HepG2 (cell line): ENCODE data around the gene TASP1. TPM values are rescaled to one million over a fixed set of nuclear protein-coding genes. Genes with fewer than 3 reads are reported as not detected.

Source experiments
- CEBPZ ChIP-seq: IDR thresholded peaks from 2 replicates; pipeline ENCODE4 v1.6.1; 2012; ENCODE audit warnings: low read length, improper control_type of control experiment
- CERS6 ChIP-seq: sonication (generic); formaldehyde crosslinking; IDR thresholded peaks from 2 replicates; pipeline ENCODE4 v1.5.0; 2020; ENCODE audit warnings: missing genetic modification reagents
- CREB3 ChIP-seq: sonication (generic); formaldehyde crosslinking; IDR thresholded peaks from 2 replicates; pipeline ENCODE4 v1.5.0; 2020; ENCODE audit warnings: missing genetic modification reagents
- E2F2 ChIP-seq: sonication (generic); formaldehyde crosslinking; IDR thresholded peaks from 2 replicates; pipeline ENCODE4 v1.4.0; 2020; ENCODE audit warnings: missing genetic modification reagents, borderline replicate concordance
- ELF1 ChIP-seq: sonication (generic); formaldehyde crosslinking; IDR thresholded peaks from 2 replicates; pipeline ENCODE4 v1.4.0; 2020; ENCODE audit warnings: missing genetic modification reagents
- FOSL2 ChIP-seq: sonication (generic); formaldehyde crosslinking; IDR thresholded peaks from 2 replicates; pipeline ENCODE4 v1.4.0; 2020; ENCODE audit warnings: missing genetic modification reagents
- GZF1 ChIP-seq: sonication (generic); formaldehyde crosslinking; IDR thresholded peaks from 2 replicates; pipeline ENCODE4 v1.5.1; 2020; ENCODE audit warnings: mild to moderate bottlenecking, missing genetic modification reagents
- RNF2 ChIP-seq: fragments of 450-650 bp; conservative IDR thresholded peaks from 2 replicates; pipeline ENCODE4 v1.6.1; 2016; ENCODE audit warnings: low read depth
- RNF219 ChIP-seq: sonication (generic); formaldehyde crosslinking; IDR thresholded peaks from 2 replicates; pipeline ENCODE4 v1.5.0; 2020; ENCODE audit warnings: mild to moderate bottlenecking, missing genetic modification reagents
- SATB2 ChIP-seq: sonication (generic); formaldehyde crosslinking; IDR thresholded peaks from 2 replicates; pipeline ENCODE4 v1.5.0; 2020; ENCODE audit warnings: missing genetic modification reagents
- TGIF2 ChIP-seq: IDR thresholded peaks from 2 replicates; pipeline ENCODE4 v1.6.1; 2016; ENCODE audit warnings: control low read depth, missing compliant biosample characterization
- ZBTB39 ChIP-seq: sonication (generic); formaldehyde crosslinking; IDR thresholded peaks from 2 replicates; pipeline ENCODE4 v1.5.0; 2020; ENCODE audit warnings: missing genetic modification reagents
- ZNF572 ChIP-seq: sonication (generic); formaldehyde crosslinking; IDR thresholded peaks from 2 replicates; pipeline ENCODE4 v1.5.1; 2020; ENCODE audit warnings: mild to moderate bottlenecking, missing genetic modification reagents
- ZNF580 ChIP-seq: IDR thresholded peaks from 2 replicates; pipeline ENCODE4 v1.6.1; 2016; ENCODE audit warnings: low read depth, borderline replicate concordance
- ZNF652 ChIP-seq: IDR thresholded peaks from 2 replicates; pipeline ENCODE4 v1.6.1; 2016; ENCODE audit warnings: low read depth, borderline replicate concordance
- ZNF891 ChIP-seq: sonication (generic); formaldehyde crosslinking; IDR thresholded peaks from 2 replicates; pipeline ENCODE4 v1.5.0; 2020; ENCODE audit warnings: mild to moderate bottlenecking, missing genetic modification reagents
- polyA plus RNA-seq, 8 experiments: library from polyadenylated mRNA; depleted of rRNA in 3 of 8; stranded (reverse) in 7 of 8; unstranded in 1 of 8; fragments of >200 nt; fragmentation: Illumina TruSeq in 4 of 8; extraction: Trizol in 4 of 8; gene quantifications; 2 replicates each; pipeline versions ENCODE4 v1.2.1 to v1.2.3, GENCODE V29; 2011 to 2016; ENCODE audit warnings: low read depth in 4 of 8, missing spikeins in 1 of 8, mixed read lengths in 1 of 8; ENCODE audit not compliant: insufficient read depth in 1 of 8
- total RNA-seq, 5 experiments: library from RNA; depleted of rRNA; stranded (reverse); fragments of >200 nt; fragmentation: Illumina TruSeq; extraction: Trizol; gene quantifications; 2 replicates each; pipeline ENCODE4 v1.2.3, GENCODE V29; 2016; ENCODE audit warnings: low read depth in 1 of 5

Gene TASP1
- total and polyA plus RNA-seq, 2 of the 13 experiments (the other 11 are each of a cell fraction or from before 2014, with no cell fraction given), result 10.0 to 25.2 TPM

GRCh38 chr20:13418263-13419229 lies 220.2 kb downstream of the TASP1 start (continued):
- TF ChIP-seq ZBTB39 (no peak), ZNF891 (no peak), ELF1 (CRISPR knock-in tag) (peak; percentile 75), ZNF652 (CRISPR knock-in tag) (peak; percentile 43; the same call in 1 of the 2 replicates), CEBPZ (no peak), ZNF572 (CRISPR knock-in tag) (no peak), FOSL2 (CRISPR knock-in tag) (peak; percentile 76; the same call in 1 of the 2 replicates), ZNF580 (peak; percentile 62; the same call in 1 of the 2 replicates), E2F2 (CRISPR knock-in tag) (no peak), CERS6 (no peak), GZF1 (CRISPR knock-in tag) (0 out of 2 replicates have a peak, but pooled peaks have one; percentile 46), RNF2 (no peak), SATB2 (CRISPR knock-in tag) (no peak), CREB3 (CRISPR knock-in tag) (peak; percentile 64; the same call in 1 of the 2 replicates), TGIF2 (CRISPR knock-in tag) (peak; percentile 82; the same call in 1 of the 2 replicates), RNF219 (CRISPR knock-in tag) (0 out of 2 replicates have a peak, but pooled peaks have one; percentile 78)
